GM12865 (cell line): ENCODE data around the gene MAN2A2.

Experiments
- DNase-seq: peaks from one replicate; pipeline ENCODE4 v3.0.0; 2010; ENCODE audit warnings: low read depth
- H3K4me3 ChIP-seq: 2 replicates; pipeline ENCODE4 v1.5.1; 2011; ENCODE audit warnings: mild to moderate bottlenecking, low read depth, low read length, control low read depth
- CTCF ChIP-seq: IDR thresholded peaks from 2 replicates; pipeline ENCODE4 v1.5.1; 2011; ENCODE audit warnings: low read length, control low read depth, low read depth, inconsistent platforms; ENCODE audit not compliant: insufficient read depth; ENCODE audit errors: missing control alignments

MAN2A2 gene

GRCh38 chr15:90883976-90884718, 19.0 kb upstream of the MAN2A2 start, which contains the start of gene FES:
FES (plus strand) TSS chr15:90884504; CDS start chr15:90885046, 542 bp downstream.
- H3K4me3 ChIP-seq, result peak within 1 kb of the TSS; percentile 5; the same call in 1 of the 2 replicates
- DNase-seq, result no peak
- no peak for TF ChIP-seq CTCF

DNA sequence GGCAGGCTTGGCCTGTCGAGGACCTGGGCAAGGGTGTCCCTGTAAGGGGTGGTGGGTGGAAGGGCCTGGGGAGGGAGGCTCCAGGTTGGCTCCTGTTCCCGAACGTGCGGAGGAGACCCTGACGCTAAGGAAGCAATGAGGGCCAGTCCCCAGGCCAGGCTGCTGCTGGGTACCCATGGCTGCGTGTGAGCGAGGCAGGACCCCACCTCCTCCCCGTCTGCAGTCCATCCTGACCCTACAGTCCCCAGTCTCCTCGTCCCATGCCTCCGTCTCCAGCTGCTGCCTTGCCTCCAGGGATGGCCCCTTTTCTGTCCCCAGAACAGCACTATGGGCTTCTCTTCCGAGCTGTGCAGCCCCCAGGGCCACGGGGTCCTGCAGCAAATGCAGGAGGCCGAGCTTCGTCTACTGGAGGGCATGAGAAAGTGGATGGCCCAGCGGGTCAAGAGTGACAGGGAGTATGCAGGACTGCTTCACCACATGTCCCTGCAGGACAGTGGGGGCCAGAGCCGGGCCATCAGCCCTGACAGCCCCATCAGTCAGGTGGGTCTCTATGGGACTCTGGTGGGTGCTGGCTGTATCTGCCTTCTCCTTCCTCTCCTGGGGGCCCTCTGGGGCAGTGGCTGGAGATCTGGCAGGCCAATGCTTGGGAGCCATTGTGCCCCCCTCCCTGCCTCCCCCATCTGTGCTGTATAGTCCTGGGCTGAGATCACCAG, 18.2 kb upstream of the MAN2A2 start:
- H3K4me3 ChIP-seq, result no peak overlapping the region; the same call in 1 of the 2 replicates
- no peak for TF ChIP-seq CTCF
- DNase-seq, result no peak

GRCh38 chr15:90885432-90886290, 17.4 kb upstream of the MAN2A2 start:
- no peak overlapping the region for H3K4me3 ChIP-seq
- DNase-seq, result peak; percentile 77
- peak; percentile 98 for TF ChIP-seq CTCF

DNA sequence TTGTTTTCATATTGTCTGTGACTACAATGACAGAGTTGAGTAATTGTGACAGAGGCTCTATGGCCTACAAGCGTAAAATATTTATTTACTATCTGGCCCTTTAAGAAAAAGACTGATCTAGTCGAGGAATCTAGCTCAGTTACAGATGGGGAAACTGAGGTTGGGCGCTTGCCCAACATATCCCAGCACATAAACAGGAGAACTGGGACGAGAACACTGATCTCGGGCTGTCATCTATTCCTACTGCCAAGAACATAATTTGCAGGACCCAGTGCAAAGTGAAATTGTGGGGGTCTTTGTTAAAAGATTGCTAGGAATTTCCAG, 16.8 kb upstream of the MAN2A2 start:
- H3K4me3 ChIP-seq, result no peak overlapping the region
- no peak for TF ChIP-seq CTCF
- no peak for DNase-seq

- no peak overlapping the region for H3K4me3 ChIP-seq
- DNase-seq, result no peak
- no peak for TF ChIP-seq CTCF
Observed at GRCh38 chr15:90887037-90887481, 16.0 kb upstream of the MAN2A2 start.

DNA sequence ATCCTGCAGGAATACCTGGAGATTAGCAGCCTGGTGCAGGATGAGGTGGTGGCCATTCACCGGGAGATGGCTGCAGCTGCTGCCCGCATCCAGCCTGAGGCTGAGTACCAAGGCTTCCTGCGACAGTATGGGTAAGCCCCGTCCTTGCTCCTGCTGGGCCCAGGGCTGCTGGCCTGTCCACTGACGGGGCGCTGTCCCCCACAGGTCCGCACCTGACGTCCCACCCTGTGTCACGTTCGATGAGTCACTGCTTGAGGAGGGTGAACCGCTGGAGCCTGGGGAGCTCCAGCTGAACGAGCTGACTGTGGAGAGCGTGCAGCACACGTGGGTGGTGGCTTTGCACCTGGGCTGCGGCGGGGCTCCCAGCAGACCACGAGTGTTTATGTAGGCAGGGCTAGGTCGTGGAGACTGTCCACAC, 13.8 kb upstream of the MAN2A2 start:
- no peak for DNase-seq
- TF ChIP-seq CTCF, result no peak

More for the DNA sequence above, 13.8 kb upstream of the MAN2A2 start:
- H3K4me3 ChIP-seq, result no peak overlapping the region
